ENCODE results near the gene SVEP1. TPM values are rescaled to one million over a fixed set of nuclear protein-coding genes. Genes with fewer than 3 reads are reported as not detected.

The SVEP1 gene
- polyA plus RNA-seq, 1 donor (not counting 4 experiments of a cell fraction or from before 2014, with no cell fraction given) = 0.14 TPM

- Histone ChIP-seq H3K36me3 (ENCODE audit: control insufficient read depth in 2 of 2, extremely low read depth in 1 of 2, insufficient read depth in 2 of 2, low read length in 2 of 2) (no peaks in the 10 kb centered on the region), H3K9me3 (ENCODE audit: control insufficient read depth, low read depth, low read length) (no peaks in the 10 kb centered on the region), H4K20me1 (ENCODE audit: control insufficient read depth, extremely low read depth, insufficient read depth, low read length) (no peaks in the 10 kb centered on the region), H3K9ac (ENCODE audit: control insufficient read depth, extremely low read depth, insufficient read depth, low read length) (no peak overlapping the region), H3K27ac (ENCODE audit: control insufficient read depth, insufficient read depth, low read length) (no peak overlapping the region), H3K79me2 (ENCODE audit: control insufficient read depth, insufficient read depth, low read length) (no peaks in the 10 kb centered on the region), H3K27me3 (ENCODE audit: control insufficient read depth, extremely low read depth, insufficient read depth, low read length) (no peaks in the 10 kb centered on the region), H3K4me1 (ENCODE audit: control insufficient read depth, extremely low read depth, insufficient read depth, low read length) (peaks cover 10% of the 10 kb centered on the region), H3K4me3 (ENCODE audit: control insufficient read depth in 2 of 3, extremely low read depth in 1 of 3, insufficient read depth in 2 of 3, low read depth in 1 of 3, low read length in 3 of 3) (no peak overlapping the region), H3K9me1 (ENCODE audit: control insufficient read depth, extremely low read depth, insufficient read depth, low read length) (no peaks in the 10 kb centered on the region), H3K4me2 (ENCODE audit: control insufficient read depth, extremely low read depth, insufficient read depth, low read depth, low read length) (no peak overlapping the region), H2AFZ (ENCODE audit: control insufficient read depth, low read length) (no peak overlapping the region)
- dilution Hi-C loops (cut with MboI; ENCODE audit: extremely low pct_ligation_motif_present, low sequenced_read_pairs) = no loop called here
- TF ChIP-seq EZH2 (IDR thresholded peaks at IDR 0.05; ENCODE audit: low read length) (no peak), CTCF (optimal IDR thresholded peaks at IDR 0.05 in 1 of 3, IDR thresholded peaks at IDR 0.05 in 1 of 3, conservative IDR thresholded peaks at IDR 0.05 in 1 of 3; ENCODE audit: extremely low read depth in 1 of 3, insufficient read depth in 2 of 3, low read length in 3 of 3) (no peak)
- FAIRE-seq (peak; percentile 79), DNase-seq (ENCODE audit: low read depth, low spot score) (peak; percentile 61)
Observed at GRCh38 chr9:110602281-110602680, 22.7 kb upstream of the SVEP1 start.

GRCh38 chr9:110601098-110601497 lies 21.6 kb upstream of the SVEP1 start:
- Histone ChIP-seq H3K9ac (ENCODE audit: control insufficient read depth, extremely low read depth, insufficient read depth, low read length) (no peak overlapping the region), H3K4me3 (ENCODE audit: control insufficient read depth in 2 of 3, extremely low read depth in 1 of 3, insufficient read depth in 2 of 3, low read depth in 1 of 3, low read length in 3 of 3) (no peak overlapping the region), H3K9me3 (ENCODE audit: control insufficient read depth, low read depth, low read length) (no peaks in the 10 kb centered on the region), H3K79me2 (ENCODE audit: control insufficient read depth, insufficient read depth, low read length) (no peaks in the 10 kb centered on the region), H2AFZ (ENCODE audit: control insufficient read depth, low read length) (no peak overlapping the region), H3K4me1 (ENCODE audit: control insufficient read depth, extremely low read depth, insufficient read depth, low read length) (peaks cover 10% of the 10 kb centered on the region), H3K27me3 (ENCODE audit: control insufficient read depth, extremely low read depth, insufficient read depth, low read length) (no peaks in the 10 kb centered on the region), H3K27ac (ENCODE audit: control insufficient read depth, insufficient read depth, low read length) (no peak overlapping the region), H4K20me1 (ENCODE audit: control insufficient read depth, extremely low read depth, insufficient read depth, low read length) (no peaks in the 10 kb centered on the region), H3K36me3 (ENCODE audit: control insufficient read depth in 2 of 2, extremely low read depth in 1 of 2, insufficient read depth in 2 of 2, low read length in 2 of 2) (no peaks in the 10 kb centered on the region), H3K4me2 (ENCODE audit: control insufficient read depth, extremely low read depth, insufficient read depth, low read depth, low read length) (no peak overlapping the region), H3K9me1 (ENCODE audit: control insufficient read depth, extremely low read depth, insufficient read depth, low read length) (no peaks in the 10 kb centered on the region)
- no peak for DNase-seq (ENCODE audit: low read depth, low spot score)
- dilution Hi-C loops (cut with MboI; ENCODE audit: extremely low pct_ligation_motif_present, low sequenced_read_pairs) = no loop called here
- FAIRE-seq = no peak
- TF ChIP-seq CTCF (optimal IDR thresholded peaks at IDR 0.05 in 1 of 3, IDR thresholded peaks at IDR 0.05 in 1 of 3, conservative IDR thresholded peaks at IDR 0.05 in 1 of 3; ENCODE audit: extremely low read depth in 1 of 3, insufficient read depth in 2 of 3, low read length in 3 of 3) = no peak
- no peak for TF ChIP-seq EZH2 (IDR thresholded peaks at IDR 0.05; ENCODE audit: low read length)

Data from keratinocyte (primary cell).